ENCODE data around the gene ZNF521. TPM values are rescaled to one million over a fixed set of nuclear protein-coding genes. Genes with fewer than 3 reads are reported as not detected.

Gene ZNF521
- total RNA-seq (2021) (not detected in 2 replicates), Bru-seq, nascent RNA (percentile 10 among the genes with signal in this experiment), BruChase-seq, experiment 1, labeled RNA remaining after a 2-hour chase (percentile 3 among the genes with signal in this experiment), BruChase-seq, experiment 2, labeled RNA remaining after a 6-hour chase (percentile 3 among the genes with signal in this experiment)
- long read RNA-seq = 0 reads

- no peak for TF ChIP-seq EZH2 (IDR thresholded peaks at IDR 0.05; ENCODE audit: borderline replicate concordance, low read depth, low read length, poor library complexity, severe bottlenecking)
- TF ChIP-seq, protein P1, sequence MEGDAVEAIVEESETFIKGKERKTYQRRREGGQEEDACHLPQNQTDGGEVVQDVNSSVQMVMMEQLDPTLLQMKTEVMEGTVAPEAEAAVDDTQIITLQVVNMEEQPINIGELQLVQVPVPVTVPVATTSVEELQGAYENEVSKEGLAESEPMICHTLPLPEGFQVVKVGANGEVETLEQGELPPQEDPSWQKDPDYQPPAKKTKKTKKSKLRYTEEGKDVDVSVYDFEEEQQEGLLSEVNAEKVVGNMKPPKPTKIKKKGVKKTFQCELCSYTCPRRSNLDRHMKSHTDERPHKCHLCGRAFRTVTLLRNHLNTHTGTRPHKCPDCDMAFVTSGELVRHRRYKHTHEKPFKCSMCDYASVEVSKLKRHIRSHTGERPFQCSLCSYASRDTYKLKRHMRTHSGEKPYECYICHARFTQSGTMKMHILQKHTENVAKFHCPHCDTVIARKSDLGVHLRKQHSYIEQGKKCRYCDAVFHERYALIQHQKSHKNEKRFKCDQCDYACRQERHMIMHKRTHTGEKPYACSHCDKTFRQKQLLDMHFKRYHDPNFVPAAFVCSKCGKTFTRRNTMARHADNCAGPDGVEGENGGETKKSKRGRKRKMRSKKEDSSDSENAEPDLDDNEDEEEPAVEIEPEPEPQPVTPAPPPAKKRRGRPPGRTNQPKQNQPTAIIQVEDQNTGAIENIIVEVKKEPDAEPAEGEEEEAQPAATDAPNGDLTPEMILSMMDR (conservative IDR thresholded peaks at IDR 0.05; ENCODE audit: low read depth, low read length) = no peak
- intact Hi-C loops (cut with micrococcal nuclease; ENCODE audit: unreplicated experiment) = no loop called here
- no TSS peak for BruUV-seq (replicated peaks)
- CTCF ChIA-PET = interaction anchor here (0.5 kb wide), 1 partner anchor 42 kb away, joined by 3 read pairs; no protein-coding TSS in a partner anchor
- H3K27ac ChIP-seq (ENCODE audit: low read depth, low read length, poor library complexity, severe bottlenecking) = no peak within 1 kb of the TSS
- POLR2A ChIA-PET (ENCODE audit: low non-redundant PET) = no interaction called here
- H3K4me1 ChIP-seq (ENCODE audit: insufficient read depth, low read length, poor library complexity, severe bottlenecking) = peaks cover 8% of the 10 kb centered on the region
- peak; percentile 80 for DNase-seq (ENCODE audit: low spot score)
- H3K36me3 ChIP-seq (ENCODE audit: insufficient read depth, low read length, poor library complexity, severe bottlenecking) = no peaks in the 10 kb centered on the region
- H3K4me3 ChIP-seq (ENCODE audit: low read depth, low read length, poor library complexity, severe bottlenecking) = peak within 1 kb of the TSS; percentile 45
- H3K27me3 ChIP-seq (replicated peaks; ENCODE audit: insufficient read depth, low read depth, low read length, poor library complexity) = peaks cover 78% of the 10 kb centered on the region
- H3K9me3 ChIP-seq (ENCODE audit: low read depth, low read length, poor library complexity, severe bottlenecking) = no peaks in the 10 kb centered on the region
These were observed at the start of gene ZNF521 for GRCh38 chr18:25351777-25352628. ZNF521 (minus strand) TSS chr18:25352166; CDS start chr18:25350946, 1,220 bp downstream.

DNA sequence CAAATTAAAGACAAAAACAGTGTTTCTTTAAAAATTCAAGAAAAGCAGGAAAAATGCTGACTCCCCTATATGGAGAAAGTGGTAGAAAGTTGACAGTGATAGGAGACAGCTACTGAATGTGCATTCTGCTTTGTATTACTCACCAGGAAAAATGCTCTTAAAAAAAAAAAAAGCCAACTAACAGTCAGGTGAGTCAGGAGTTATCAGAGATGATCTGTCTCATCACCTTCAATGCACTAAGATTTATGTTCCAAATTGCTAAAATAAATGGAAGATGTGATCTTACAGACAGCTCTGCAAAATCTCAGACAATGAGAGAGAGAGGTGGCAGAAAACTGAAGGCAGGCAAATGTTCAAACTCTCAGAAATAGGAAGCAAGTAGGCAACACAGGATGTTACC lies 47.6 kb upstream of the ZNF521 start:
- BruUV-seq (replicated peaks) = no TSS peak
- H3K27ac ChIP-seq (ENCODE audit: low read depth, low read length, poor library complexity, severe bottlenecking) = no peak overlapping the region
- ChIA-PET POLR2A (ENCODE audit: low non-redundant PET) (no interaction called here), CTCF (no interaction called here)
- DNase-seq (ENCODE audit: low spot score) = no peak
- no peak for TF ChIP-seq EZH2 (IDR thresholded peaks at IDR 0.05; ENCODE audit: borderline replicate concordance, low read depth, low read length, poor library complexity, severe bottlenecking)
- TF ChIP-seq, protein P1 (conservative IDR thresholded peaks at IDR 0.05; ENCODE audit: low read depth, low read length) = no peak
- no peak overlapping the region for H3K4me3 ChIP-seq (ENCODE audit: low read depth, low read length, poor library complexity, severe bottlenecking)
- no peaks in the 10 kb centered on the region for H3K36me3 ChIP-seq (ENCODE audit: insufficient read depth, low read length, poor library complexity, severe bottlenecking)
- H3K9me3 ChIP-seq (ENCODE audit: low read depth, low read length, poor library complexity, severe bottlenecking) = peaks cover 11% of the 10 kb centered on the region
- no peaks in the 10 kb centered on the region for H3K27me3 ChIP-seq (replicated peaks; ENCODE audit: insufficient read depth, low read depth, low read length, poor library complexity)
- H3K4me1 ChIP-seq (ENCODE audit: insufficient read depth, low read length, poor library complexity, severe bottlenecking) = no peaks in the 10 kb centered on the region
- intact Hi-C loops (cut with micrococcal nuclease; ENCODE audit: unreplicated experiment) = no loop called here

GRCh38 chr18:25392192-25392591 lies 40.2 kb upstream of the ZNF521 start:
- Histone ChIP-seq H3K36me3 (ENCODE audit: insufficient read depth, low read length, poor library complexity, severe bottlenecking) (no peaks in the 10 kb centered on the region), H3K4me3 (ENCODE audit: low read depth, low read length, poor library complexity, severe bottlenecking) (no peak overlapping the region), H3K9me3 (ENCODE audit: low read depth, low read length, poor library complexity, severe bottlenecking) (peaks cover 10% of the 10 kb centered on the region), H3K27ac (ENCODE audit: low read depth, low read length, poor library complexity, severe bottlenecking) (no peak overlapping the region), H3K4me1 (ENCODE audit: insufficient read depth, low read length, poor library complexity, severe bottlenecking) (no peaks in the 10 kb centered on the region), H3K27me3 (replicated peaks; ENCODE audit: insufficient read depth, low read depth, low read length, poor library complexity) (no peaks in the 10 kb centered on the region)
- BruUV-seq (replicated peaks) = no TSS peak
- no peak for DNase-seq (ENCODE audit: low spot score)
- POLR2A ChIA-PET (ENCODE audit: low non-redundant PET) = no interaction called here
- CTCF ChIA-PET = no interaction called here
- no peak for TF ChIP-seq EZH2 (IDR thresholded peaks at IDR 0.05; ENCODE audit: borderline replicate concordance, low read depth, low read length, poor library complexity, severe bottlenecking)
- TF ChIP-seq, protein P1 (conservative IDR thresholded peaks at IDR 0.05; ENCODE audit: low read depth, low read length) = no peak
- intact Hi-C loops (cut with micrococcal nuclease; ENCODE audit: unreplicated experiment) = no loop called here
